K562 (cell line): ENCODE results near the gene TMCC2. TPM values are rescaled to one million over a fixed set of nuclear protein-coding genes. Genes with fewer than 3 reads are reported as not detected.
A peak's percentile ranks its signal among the peaks of the same experiment; 100 is the strongest.

Experiments used
- DPF2 ChIP-seq: fragments of 450-650 bp; IDR thresholded peaks from 2 replicates; pipeline ENCODE4 v1.6.1; 2016
- HOMEZ ChIP-seq: fragments of 250-450 bp; sonication (Bioruptor Pico); IDR thresholded peaks from 2 replicates; pipeline ENCODE4 v1.4.0; 2020; ENCODE audit warnings: mild to moderate bottlenecking, moderate library complexity
- ILF3 ChIP-seq: fragments of 450-650 bp; IDR thresholded peaks from 2 replicates; pipeline ENCODE4 v1.6.1; 2018; ENCODE audit warnings: antibody characterized with exemption, mild to moderate bottlenecking, moderate library complexity, borderline replicate concordance
- KAT2B ChIP-seq: IDR thresholded peaks from one replicate; pipeline ENCODE4 v1.6.1; 2012; ENCODE audit warnings: low read depth, mild to moderate bottlenecking, control low read depth, inconsistent platforms, low read length, moderate library complexity
- PCBP1 ChIP-seq: fragments of 200-400 bp; formaldehyde crosslinking; IDR thresholded peaks from 2 replicates; pipeline ENCODE4 v1.6.1; 2018; ENCODE audit warnings: mild to moderate bottlenecking, low read depth, low read length; ENCODE audit not compliant: poor library complexity, severe bottlenecking
- PHB2 ChIP-seq: fragments of 450-650 bp; IDR thresholded peaks from 2 replicates; pipeline ENCODE4 v1.6.1; 2017; ENCODE audit warnings: low read depth
- PREB ChIP-seq: sonication (generic); formaldehyde crosslinking; IDR thresholded peaks from 2 replicates; pipeline ENCODE4 v1.8.1; 2023; ENCODE audit warnings: mild to moderate bottlenecking, missing genetic modification reagents
- SNRNP70 ChIP-seq: fragments of 200-400 bp; formaldehyde crosslinking; optimal IDR thresholded peaks from 2 replicates; pipeline ENCODE3; 2017; ENCODE audit warnings: low read depth, low read length
- SP2 ChIP-seq: IDR thresholded peaks from 2 replicates; pipeline ENCODE4 v1.6.1; 2011; ENCODE audit warnings: mild to moderate bottlenecking, low read depth, low read length, moderate library complexity; ENCODE audit not compliant: poor library complexity, severe bottlenecking; ENCODE audit errors: extremely low read depth
- ZBTB12 ChIP-seq: fragments of 250-450 bp; sonication (Bioruptor Pico); IDR thresholded peaks from 2 replicates; pipeline ENCODE4 v1.4.0; 2020
- ZNF217 ChIP-seq: sonication (generic); formaldehyde crosslinking; IDR thresholded peaks from 2 replicates; pipeline ENCODE4 v1.8.0; 2022; ENCODE audit warnings: mild to moderate bottlenecking, missing genetic modification reagents
- ZNF280A ChIP-seq: fragments of 450-650 bp; IDR thresholded peaks from 2 replicates; pipeline ENCODE4 v1.6.1; 2018; ENCODE audit warnings: mild to moderate bottlenecking, low read depth; ENCODE audit not compliant: partially characterized antibody
- ZNF449 ChIP-seq: fragments of 250-450 bp; sonication (Bioruptor Pico); IDR thresholded peaks from 2 replicates; pipeline ENCODE4 v1.8.0; 2022; ENCODE audit warnings: moderate library complexity, mild to moderate bottlenecking, inconsistent platforms
- ZNF778 ChIP-seq: fragments of 450-650 bp; formaldehyde crosslinking; IDR thresholded peaks from 2 replicates; pipeline ENCODE4 v1.4.0; 2020; ENCODE audit warnings: mild to moderate bottlenecking, moderate library complexity
- polyA plus RNA-seq, 8 experiments: library from polyadenylated mRNA; depleted of rRNA in 4 of 8; stranded (reverse) in 5 of 8; unstranded in 3 of 8; fragments of >200 nt; fragmentation: Nextera tagmentation in 2 of 8; fragmentation: Illumina TruSeq in 1 of 8; extraction: Ambion mirVana in 2 of 8; extraction: Trizol in 1 of 8; gene quantifications; 2 replicates each; pipeline versions ENCODE4 v1.2.1 to v1.2.3, GENCODE V29; 2011 to 2014; ENCODE audit warnings: inconsistent platforms in 1 of 8, missing spikeins in 1 of 8
- total RNA-seq, 7 experiments: library from RNA; depleted of rRNA in 6 of 7; stranded (reverse); fragments of >200 nt in 6 of 7; fragmentation: Illumina TruSeq in 2 of 7; extraction: Trizol in 2 of 7; gene quantifications; 2 replicates each; pipeline versions ENCODE4 v1.2.1 to v1.2.3, GENCODE V29; 2011 to 2021; ENCODE audit warnings: low replicate concordance in 1 of 7

The TMCC2 gene
- total and polyA plus RNA-seq, 9 of the 15 experiments (the other 6 are each of a cell fraction or from before 2014, with no cell fraction given), result 0.06 to 1.8 (median 0.98) TPM

- TF ChIP-seq PHB2, result peak; percentile 82
- no peak for TF ChIP-seq SNRNP70
- peak; percentile 69; the same call in 1 of the 2 replicates for TF ChIP-seq ZNF449 (CRISPR knock-in tag)
- no peak for TF ChIP-seq HOMEZ (CRISPR knock-in tag)
- TF ChIP-seq ZNF778 (CRISPR knock-in tag), result no peak
- peak; percentile 93 for TF ChIP-seq DPF2
- no peak for TF ChIP-seq SP2
- TF ChIP-seq ILF3, result no peak
- TF ChIP-seq ZNF217, result no peak
- TF ChIP-seq ZBTB12 (CRISPR knock-in tag), result peak; percentile 41; the same call in 1 of the 2 replicates
- TF ChIP-seq PCBP1, result no peak
- no peak for TF ChIP-seq KAT2B
- TF ChIP-seq ZNF280A, result no peak
- TF ChIP-seq PREB (CRISPR knock-in tag), result no peak
Observed at GRCh38 chr1:205255941-205256780, 28.4 kb downstream of the TMCC2 start (continued).
